H1 (cell line): ENCODE measurements around the gene ASCC3. TPM values are rescaled to one million over a fixed set of nuclear protein-coding genes. Genes with fewer than 3 reads are reported as not detected.

Experiments used
- CTCF ChIA-PET: fragments of 300-600 bp; sonication (Branson Sonifier 250); formaldehyde crosslinking; loops from one replicate; lab custom pipeline; 2021; ENCODE audit not compliant: partially characterized antibody; lab: Charles Lee
- POLR2A ChIA-PET: fragments of 300-600 bp; sonication (Branson Sonifier 250); formaldehyde crosslinking; loops from one replicate; lab custom pipeline; 2021; ENCODE audit warnings: inconsistent platforms; ENCODE audit not compliant: partially characterized antibody; lab: Charles Lee
- DNase-seq, 2 experiments: peaks; one replicate each; pipeline versions ENCODE4 v3.0.0 to v3.0.0-alpha.2; 2010 to 2022; ENCODE audit warnings: low spot score in 2 of 2, low read depth in 1 of 2, mixed read lengths in 1 of 2
- FAIRE-seq: peaks from 2 replicates; lab custom pipeline; 2011; peaks lifted over from hg19 to GRCh38; lab: Jason Lieb, UNC
- H2AFZ ChIP-seq: 2 replicates; pipeline ENCODE4 v1.8.1; 2012; ENCODE audit warnings: low read length, inconsistent platforms
- H2AK5ac ChIP-seq: 2 replicates; pipeline ENCODE4 v1.6.1; 2013; ENCODE audit warnings: low read depth, low read length
- H2BK120ac ChIP-seq: replicated peaks from 2 replicates; pipeline ENCODE3; 2013; ENCODE audit warnings: low read depth, low read length, inconsistent platforms
- H2BK12ac ChIP-seq: 2 replicates; pipeline ENCODE4 v1.6.1; 2013; ENCODE audit warnings: low read depth, low read length
- H2BK15ac ChIP-seq: 2 replicates; pipeline ENCODE4 v1.6.1; 2013; ENCODE audit warnings: low read length
- H2BK20ac ChIP-seq: 2 replicates; pipeline ENCODE4 v1.6.1; 2013; ENCODE audit warnings: low read length
- H2BK5ac ChIP-seq: 2 replicates; pipeline ENCODE4 v1.6.1; 2013; ENCODE audit warnings: low read depth, low read length
- H3K14ac ChIP-seq: 2 replicates; pipeline ENCODE4 v1.6.1; 2013; ENCODE audit warnings: inconsistent platforms; ENCODE audit not compliant: insufficient read length
- H3K18ac ChIP-seq: 2 replicates; pipeline ENCODE4 v1.6.1; 2013; ENCODE audit warnings: low read length; ENCODE audit errors: extremely low read depth
- H3K23ac ChIP-seq: 2 replicates; pipeline ENCODE4 v1.6.1; 2013; ENCODE audit warnings: inconsistent platforms; ENCODE audit not compliant: insufficient read length
- H3K23me2 ChIP-seq: 2 replicates; pipeline ENCODE4 v1.6.1; 2013; ENCODE audit warnings: low read depth, low read length
- H3K27ac ChIP-seq: 2 replicates; pipeline ENCODE4 v1.6.1; 2011; ENCODE audit warnings: low read depth, low read length, inconsistent platforms
- H3K27me3 ChIP-seq, 4 experiments: replicated peaks in 1 of 4; 1 replicate in 1 of 4; 2 replicates in 3 of 4; pipeline versions ENCODE4 v1.6.1 to v1.8.1; 2011 to 2013; ENCODE audit warnings: low read length in 3 of 4, mild to moderate bottlenecking in 3 of 4, inconsistent platforms in 2 of 4, mixed read lengths in 2 of 4, moderate library complexity in 1 of 4; ENCODE audit not compliant: control insufficient read depth in 3 of 4, insufficient read depth in 3 of 4; ENCODE audit errors: extremely low read depth in 1 of 4
- H3K36me3 ChIP-seq, 4 experiments: 2 replicates each; pipeline versions ENCODE4 v1.6.1 to v1.8.1; 2011 to 2013; ENCODE audit warnings: mild to moderate bottlenecking in 4 of 4, low read length in 3 of 4, moderate library complexity in 2 of 4, control low read depth in 1 of 4, inconsistent platforms in 1 of 4; ENCODE audit not compliant: insufficient read depth in 4 of 4, control insufficient read depth in 2 of 4
- H3K4ac ChIP-seq: replicated peaks from 2 replicates; pipeline ENCODE3; 2013; ENCODE audit warnings: low read length, low read depth, mixed read lengths, inconsistent platforms; ENCODE audit not compliant: insufficient read length
- H3K4me1 ChIP-seq, 4 experiments: replicated peaks in 1 of 4; 1 replicate in 1 of 4; 2 replicates in 3 of 4; pipeline versions ENCODE4 v1.6.1 to v1.8.1; 2011 to 2013; ENCODE audit warnings: low read length in 3 of 4, inconsistent platforms in 2 of 4, mixed read lengths in 1 of 4; ENCODE audit not compliant: insufficient read depth in 4 of 4, control insufficient read depth in 3 of 4
- H3K4me2 ChIP-seq, 2 experiments: 2 replicates each; pipeline versions ENCODE4 v1.6.1 to v1.8.1; 2011 to 2013; ENCODE audit warnings: low read depth in 2 of 2, low read length in 2 of 2, control low read depth in 1 of 2, inconsistent platforms in 1 of 2, mild to moderate bottlenecking in 1 of 2; ENCODE audit not compliant: insufficient read depth in 1 of 2
- H3K4me3 ChIP-seq, 4 experiments: fragments of 200-600, 300-600 bp in 1 of 4; sonication (generic), shearing (Covaris generic), sonication (Bioruptor Twin) in 1 of 4; 2 replicates each; pipeline versions ENCODE4 v1.5.1 to v1.8.1; 2011 to 2016; ENCODE audit warnings: low read length in 4 of 4, low read depth in 3 of 4, control low read depth in 2 of 4, inconsistent platforms in 2 of 4, mild to moderate bottlenecking in 2 of 4, mixed read lengths in 1 of 4, moderate library complexity in 1 of 4; ENCODE audit not compliant: insufficient read depth in 2 of 4; ENCODE audit errors: extremely low read depth in 1 of 4
- H3K56ac ChIP-seq: replicated peaks from 2 replicates; pipeline ENCODE3; 2013; ENCODE audit warnings: low read depth, mild to moderate bottlenecking, mixed read lengths, low read length, inconsistent platforms; ENCODE audit not compliant: insufficient read length
- H3K79me1 ChIP-seq: 2 replicates; pipeline ENCODE4 v1.6.1; 2013; ENCODE audit warnings: low read depth, low read length, control low read depth
- H3K79me2 ChIP-seq, 2 experiments: 2 replicates each; pipeline versions ENCODE4 v1.6.1 to v1.8.1; 2012 to 2013; ENCODE audit warnings: low read length in 2 of 2, mild to moderate bottlenecking in 2 of 2, inconsistent platforms in 1 of 2; ENCODE audit not compliant: insufficient read depth in 2 of 2, control insufficient read depth in 1 of 2
- H3K9ac ChIP-seq, 4 experiments: replicated peaks in 1 of 4; 1 replicate in 1 of 4; 2 replicates in 3 of 4; pipeline versions ENCODE4 v1.6.1 to v1.8.1; 2011 to 2013; ENCODE audit warnings: low read depth in 3 of 4, low read length in 3 of 4, control low read depth in 2 of 4, mild to moderate bottlenecking in 2 of 4, moderate library complexity in 2 of 4, inconsistent platforms in 1 of 4; ENCODE audit errors: extremely low read depth in 1 of 4
- H3K9me3 ChIP-seq, 2 experiments: 2 replicates each; pipeline versions ENCODE4 v1.6.1 to v1.8.1; 2012 to 2013; ENCODE audit warnings: mild to moderate bottlenecking in 2 of 2, moderate library complexity in 2 of 2, control low read depth in 1 of 2, inconsistent platforms in 1 of 2, low read depth in 1 of 2, low read length in 1 of 2, mixed read lengths in 1 of 2; ENCODE audit not compliant: insufficient read depth in 2 of 2
- H4K20me1 ChIP-seq, 2 experiments: replicated peaks in 1 of 2; 2 replicates each; pipeline versions ENCODE3 to v1.8.1; 2011 to 2013; ENCODE audit warnings: inconsistent platforms in 2 of 2, low read length in 2 of 2, mild to moderate bottlenecking in 1 of 2; ENCODE audit not compliant: insufficient read depth in 2 of 2, control insufficient read depth in 1 of 2
- H4K5ac ChIP-seq: 2 replicates; pipeline ENCODE4 v1.6.1; 2013; ENCODE audit warnings: low read length, low read depth, mixed read lengths, inconsistent platforms; ENCODE audit not compliant: insufficient read length
- H4K8ac ChIP-seq: 2 replicates; pipeline ENCODE4 v1.8.0; 2013; ENCODE audit warnings: mild to moderate bottlenecking, moderate library complexity, low read length, inconsistent platforms; ENCODE audit not compliant: insufficient read depth; ENCODE audit errors: extremely low read depth
- H4K91ac ChIP-seq: replicated peaks from 2 replicates; pipeline ENCODE3; 2013; ENCODE audit warnings: low read length, mixed read lengths, inconsistent platforms; ENCODE audit not compliant: insufficient read length
- ATF2 ChIP-seq: IDR thresholded peaks from 2 replicates; pipeline ENCODE4 v1.6.1; 2012; ENCODE audit warnings: low read length, inconsistent platforms
- CBX5 ChIP-seq: fragments of 300-800, 300-1000 bp; sonication (generic); IDR thresholded peaks from 2 replicates; pipeline ENCODE4 v1.7.1; 2016; ENCODE audit warnings: antibody characterized with exemption, low read length, low read depth
- CBX8 ChIP-seq: fragments of 300-800, 300-1000 bp; sonication (generic); IDR thresholded peaks from 2 replicates; pipeline ENCODE4 v1.7.1; 2016; ENCODE audit warnings: low read depth, low read length, borderline replicate concordance
- CEBPB ChIP-seq: IDR thresholded peaks from 2 replicates; pipeline ENCODE4 v1.6.1; 2012; ENCODE audit warnings: low read depth, low read length
- CHD2 ChIP-seq: IDR thresholded peaks from 2 replicates; pipeline ENCODE4 v1.6.1; 2012; ENCODE audit warnings: low read length, improper control_type of control experiment
- CREB1 ChIP-seq: IDR thresholded peaks from 2 replicates; pipeline ENCODE4 v1.6.1; 2012; ENCODE audit warnings: inconsistent platforms
- GTF2F1 ChIP-seq: IDR thresholded peaks from 2 replicates; pipeline ENCODE4 v1.6.1; 2012; ENCODE audit warnings: low read depth, low read length, improper control_type of control experiment, borderline replicate concordance
- POLR2AphosphoS5 ChIP-seq: IDR thresholded peaks from 2 replicates; pipeline ENCODE4 v1.6.1; 2011; ENCODE audit warnings: low read depth, low read length
- RFX5 ChIP-seq: IDR thresholded peaks from 2 replicates; pipeline ENCODE4 v1.6.1; 2011; ENCODE audit warnings: low read depth, low read length, improper control_type of control experiment, borderline replicate concordance
- RXRA ChIP-seq: IDR thresholded peaks from 2 replicates; pipeline ENCODE4 v1.6.1; 2011; ENCODE audit warnings: low read depth, mild to moderate bottlenecking, low read length, moderate library complexity; ENCODE audit not compliant: insufficient read depth
- SP4 ChIP-seq: IDR thresholded peaks from 2 replicates; pipeline ENCODE4 v1.6.1; 2012; ENCODE audit warnings: low read length, inconsistent platforms
- SUZ12 ChIP-seq: fragments of 200-600 bp; sonication (generic); IDR thresholded peaks from 2 replicates; pipeline ENCODE4 v1.6.1; 2012; ENCODE audit warnings: mild to moderate bottlenecking, inconsistent platforms, low read length, moderate library complexity, mixed read lengths
- WGBS, 2 experiments: shearing (Covaris generic) in 1 of 2; methylation state at CpG; one replicate each; pipeline versions ENCODE4 v1.1.6 to v1.1.7; 2013 to 2015; ENCODE audit warnings: low lambda C conversion rate in 2 of 2, mixed read lengths in 2 of 2, inconsistent platforms in 1 of 2, low coverage in 1 of 2, missing lambda C conversion rate in 1 of 2; ENCODE audit not compliant: insufficient replicate concordance in 2 of 2, insufficient coverage in 1 of 2, insufficient read length in 1 of 2; ENCODE audit errors: extremely low coverage in 1 of 2, missing lambda C conversion rate in 1 of 2; 5-methylcytosine and 5-hydroxymethylcytosine counted together
- polyA plus RNA-seq, 7 experiments: library from polyadenylated mRNA; depleted of rRNA in 3 of 7; stranded (reverse) in 5 of 7; unstranded in 2 of 7; fragments of >200 nt in 5 of 7; fragments of 200-250 nt in 2 of 7; gene quantifications; 1 replicate in 5 of 7; 2 replicates in 1 of 7; 4 replicates in 1 of 7; pipeline versions ENCODE4 v1.2.1 to v1.2.3, GENCODE V29; 2011 to 2013; ENCODE audit warnings: missing spikeins in 2 of 7, mixed read lengths in 2 of 7
- total RNA-seq: library from RNA; stranded (reverse); fragmentation: NEBNext Ultra II Directional; extraction: Animal tissue kit (Norgen Biotek cat#: 25700); gene quantifications from 2 replicates; pipeline ENCODE4 v1.2.1, GENCODE V29; 2021
- TF ChIP-seq, protein P1 (sequence below): IDR thresholded peaks from 2 replicates; pipeline ENCODE4 v1.6.1; 2012; ENCODE audit warnings: inconsistent platforms

The ASCC3 gene
- total and polyA plus RNA-seq, 2 of the 8 experiments (the other 6 are each of a cell fraction or from before 2014, with no cell fraction given): 37.5 to 77.8 TPM

- Histone ChIP-seq H3K23me2 (no peaks in the 10 kb centered on the region), H3K23ac (no peak overlapping the region), H2BK5ac (no peak overlapping the region), H2AK5ac (no peak overlapping the region), H4K91ac (no peak overlapping the region), H3K56ac (no peak overlapping the region), H3K18ac (no peak overlapping the region), H2AFZ (no peak overlapping the region), H3K14ac (no peak overlapping the region), H3K4me1 (no peaks in the 10 kb centered on the region), H3K27ac (no peak overlapping the region), H3K79me1 (peaks cover 3% of the 10 kb centered on the region; the same call in 1 of the 2 replicates), H3K9ac (no peak overlapping the region), H2BK12ac (no peak overlapping the region), H3K4ac (no peak overlapping the region), H3K36me3 (peaks cover 0 to 7% (median 2%) of the 10 kb centered on the region in 4 experiments; a peak in 1 of 8 replicates), H4K5ac (no peak overlapping the region), H3K27me3 (no peaks in the 10 kb centered on the region), H4K8ac (no peak overlapping the region), H4K20me1 (peaks cover 0 to 4% of the 10 kb centered on the region in 2 experiments), H2BK120ac (no peak overlapping the region), H2BK15ac (no peak overlapping the region), H3K9me3 (no peaks in the 10 kb centered on the region), H3K79me2 (peaks cover 0 to 16% of the 10 kb centered on the region in 2 experiments; a peak in 1 of 4 replicates), H3K4me2 (no peak overlapping the region), H3K4me3 (no peak overlapping the region), H2BK20ac (no peak overlapping the region)
- ChIA-PET CTCF (interaction anchor here (0.6 kb wide), 2 partner anchors 63 to 266 kb away, joined by 3 read pairs; no protein-coding TSS in a partner anchor), POLR2A (interaction anchor here (1.0 kb wide), 1 partner anchor 31 kb away, joined by 3 read pairs; the partner anchor contains the start of gene ASCC3)
- FAIRE-seq (no peak), DNase-seq (no peak)
- WGBS, 2 experiments: 92% methylated on average over 2 of the region's 2 CpGs; no CpG with 5 or more reads in 1 of the 2 experiments
- TF ChIP-seq RXRA (no peak), CBX5 (no peak), SUZ12 (no peak), GTF2F1 (no peak), ATF2 (no peak), SP4 (no peak), CEBPB (no peak), RFX5 (no peak), POLR2AphosphoS5 (no peak), CREB1 (no peak), CBX8 (no peak), CHD2 (no peak)
- TF ChIP-seq, protein P1, sequence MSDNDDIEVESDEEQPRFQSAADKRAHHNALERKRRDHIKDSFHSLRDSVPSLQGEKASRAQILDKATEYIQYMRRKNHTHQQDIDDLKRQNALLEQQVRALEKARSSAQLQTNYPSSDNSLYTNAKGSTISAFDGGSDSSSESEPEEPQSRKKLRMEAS: no peak
These were observed 31.0 kb downstream of the ASCC3 start for GRCh38 chr6:100850174-100850573.
